ENCODE results near the gene STAM2.

Gene STAM2

GRCh38 chr2:152071518-152071917 is 104.0 kb downstream of the STAM2 start:
- no peaks in the 10 kb centered on the region for H3K79me2 ChIP-seq (ENCODE audit: low read length)
- no peak overlapping the region for H2AFZ ChIP-seq (ENCODE audit: low read length)
- no peak for TF ChIP-seq CTCF (IDR thresholded peaks at IDR 0.05; ENCODE audit: low read length)
- TF ChIP-seq EZH2 (optimal IDR thresholded peaks at IDR 0.05; ENCODE audit: low read depth, low read length), result no peak
- TF ChIP-seq EZH2phosphoT487 (IDR thresholded peaks at IDR 0.05; ENCODE audit: low read length), result no peak
- no peaks in the 10 kb centered on the region for H4K20me1 ChIP-seq (ENCODE audit: insufficient read depth, low read length)
- no peak overlapping the region for H3K9ac ChIP-seq (ENCODE audit: low read length)
- no peak overlapping the region for H3K27ac ChIP-seq (ENCODE audit: low read length)
- H3K36me3 ChIP-seq (replicated peaks; ENCODE audit: insufficient read depth, low read length), result no peaks in the 10 kb centered on the region
- no peak overlapping the region for H3K4me3 ChIP-seq (ENCODE audit: low read length)
- no peaks in the 10 kb centered on the region for H3K9me2 ChIP-seq (replicated peaks; ENCODE audit: insufficient read depth, low read length)
- H3F3A ChIP-seq (ENCODE audit: insufficient read depth, low read length), result no peaks in the 10 kb centered on the region
- no peaks in the 10 kb centered on the region for H3K4me1 ChIP-seq (ENCODE audit: low read length)
- no peaks in the 10 kb centered on the region for H3K9me3 ChIP-seq (replicated peaks; ENCODE audit: insufficient read depth, low read length)
- no peaks in the 10 kb centered on the region for H3K27me3 ChIP-seq (replicated peaks; ENCODE audit: insufficient read depth, low read length)
- no peak overlapping the region for H3K4me2 ChIP-seq (ENCODE audit: low read depth, low read length)
- DNase-seq, result no peak

- H3F3A ChIP-seq (ENCODE audit: insufficient read depth, low read length), result no peaks in the 10 kb centered on the region
- no peaks in the 10 kb centered on the region for H3K79me2 ChIP-seq (ENCODE audit: low read length)
- H3K9me3 ChIP-seq (replicated peaks; ENCODE audit: insufficient read depth, low read length), result no peaks in the 10 kb centered on the region
- H3K4me1 ChIP-seq (ENCODE audit: low read length), result no peaks in the 10 kb centered on the region
- H4K20me1 ChIP-seq (ENCODE audit: insufficient read depth, low read length), result no peaks in the 10 kb centered on the region
- H3K36me3 ChIP-seq (replicated peaks; ENCODE audit: insufficient read depth, low read length), result no peaks in the 10 kb centered on the region
- H3K4me3 ChIP-seq (ENCODE audit: low read length), result no peak overlapping the region
- no peak overlapping the region for H3K4me2 ChIP-seq (ENCODE audit: low read depth, low read length)
- H3K27ac ChIP-seq (ENCODE audit: low read length), result no peak overlapping the region
- TF ChIP-seq EZH2phosphoT487 (IDR thresholded peaks at IDR 0.05; ENCODE audit: low read length) (no peak), CTCF (IDR thresholded peaks at IDR 0.05; ENCODE audit: low read length) (no peak), EZH2 (optimal IDR thresholded peaks at IDR 0.05; ENCODE audit: low read depth, low read length) (no peak)
- no peak overlapping the region for H2AFZ ChIP-seq (ENCODE audit: low read length)
- no peaks in the 10 kb centered on the region for H3K9me2 ChIP-seq (replicated peaks; ENCODE audit: insufficient read depth, low read length)
- DNase-seq, result no peak
- H3K9ac ChIP-seq (ENCODE audit: low read length), result no peak overlapping the region
- H3K27me3 ChIP-seq (replicated peaks; ENCODE audit: insufficient read depth, low read length), result no peaks in the 10 kb centered on the region
Measured at GRCh38 chr2:152071092-152071491, 104.5 kb downstream of the STAM2 start.

DNA sequence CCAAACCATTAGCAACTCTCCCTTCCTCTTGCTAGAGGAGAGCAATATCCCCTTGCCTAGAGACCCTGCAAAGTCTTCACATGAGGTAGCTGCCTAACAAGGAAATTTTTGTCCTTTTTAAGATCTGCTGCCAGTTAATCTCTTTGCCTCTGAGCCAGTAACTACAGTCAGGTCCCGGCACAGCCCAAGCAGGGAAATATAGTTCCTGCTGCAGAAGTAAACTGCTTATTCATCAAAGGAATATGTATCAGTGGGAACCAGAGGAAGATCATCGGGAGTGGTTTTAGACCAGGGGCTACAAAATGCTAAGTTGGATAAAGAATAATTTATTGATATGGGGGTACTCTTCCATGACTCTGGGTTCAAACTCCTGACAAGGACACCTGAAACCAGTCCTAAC is 107.3 kb downstream of the STAM2 start:
- H3F3A ChIP-seq (ENCODE audit: insufficient read depth, low read length), result no peaks in the 10 kb centered on the region
- TF ChIP-seq CTCF (IDR thresholded peaks at IDR 0.05; ENCODE audit: low read length) (no peak), EZH2 (optimal IDR thresholded peaks at IDR 0.05; ENCODE audit: low read depth, low read length) (no peak), EZH2phosphoT487 (IDR thresholded peaks at IDR 0.05; ENCODE audit: low read length) (no peak)
- no peak overlapping the region for H3K4me2 ChIP-seq (ENCODE audit: low read depth, low read length)
- H3K36me3 ChIP-seq (replicated peaks; ENCODE audit: insufficient read depth, low read length), result no peaks in the 10 kb centered on the region
- no peak overlapping the region for H3K9ac ChIP-seq (ENCODE audit: low read length)
- H3K9me3 ChIP-seq (replicated peaks; ENCODE audit: insufficient read depth, low read length), result no peaks in the 10 kb centered on the region
- no peaks in the 10 kb centered on the region for H4K20me1 ChIP-seq (ENCODE audit: insufficient read depth, low read length)
- no peaks in the 10 kb centered on the region for H3K9me2 ChIP-seq (replicated peaks; ENCODE audit: insufficient read depth, low read length)
- DNase-seq, result no peak
- no peak overlapping the region for H3K27ac ChIP-seq (ENCODE audit: low read length)
- H3K4me3 ChIP-seq (ENCODE audit: low read length), result no peak overlapping the region
- no peaks in the 10 kb centered on the region for H3K27me3 ChIP-seq (replicated peaks; ENCODE audit: insufficient read depth, low read length)
- H3K79me2 ChIP-seq (ENCODE audit: low read length), result no peaks in the 10 kb centered on the region
- no peaks in the 10 kb centered on the region for H3K4me1 ChIP-seq (ENCODE audit: low read length)
- no peak overlapping the region for H2AFZ ChIP-seq (ENCODE audit: low read length)
